RWPE1 (cell line): Measurements from ENCODE around the gene GRM8.

Source experiments
- CTCF ChIA-PET: fragments of 350-600 bp; sonication (Branson Sonifier 250); formaldehyde crosslinking; extraction: SDS; loops from one replicate; lab custom pipeline; 2021; lab: Yijun Ruan, JAX
- POLR2A ChIA-PET: fragments of 400-600 bp; formaldehyde crosslinking; extraction: SDS; loops from one replicate; lab custom pipeline; 2020; ENCODE audit warnings: antibody characterized with exemption; ENCODE audit not compliant: low non-redundant PET; lab: Yijun Ruan, JAX
- DNase-seq: peaks from one replicate; pipeline ENCODE4 v3.0.0; 2012; ENCODE audit warnings: low spot score
- H3K27ac ChIP-seq: fragments of 450-650 bp; 2 replicates; pipeline ENCODE4 v1.5.1; 2017
- CTCF ChIP-seq: fragments of 450-650 bp; conservative IDR thresholded peaks from 2 replicates; pipeline ENCODE4 v1.5.1; 2017; ENCODE audit warnings: low read depth, mild to moderate bottlenecking

GRM8 gene

DNA sequence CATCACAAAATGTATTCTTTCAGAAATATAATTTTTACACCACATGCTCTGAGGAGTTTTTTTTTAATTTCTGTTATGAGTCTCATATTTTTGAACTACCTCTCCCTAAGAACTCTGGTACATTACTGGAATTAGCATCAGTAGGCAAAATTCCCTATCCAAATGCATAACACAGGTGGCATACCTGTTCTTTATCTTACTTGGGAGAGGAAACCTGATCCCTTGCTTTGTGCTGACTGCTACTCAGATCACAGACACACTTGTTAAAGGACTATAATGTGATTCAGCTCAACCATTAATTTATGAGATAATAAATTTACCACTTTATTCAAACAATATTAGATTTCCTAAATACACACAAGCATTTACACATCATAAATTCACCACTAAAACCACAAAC is 617.2 kb downstream of the GRM8 start:
- ChIA-PET POLR2A (no interaction called here), CTCF (interaction anchor here (0.7 kb wide), 2 partner anchors 273 to 879 kb away, joined by 3 read pairs; no protein-coding TSS in a partner anchor)
- TF ChIP-seq CTCF = no peak
- no peak overlapping the region for H3K27ac ChIP-seq
- no peak for DNase-seq

DNA sequence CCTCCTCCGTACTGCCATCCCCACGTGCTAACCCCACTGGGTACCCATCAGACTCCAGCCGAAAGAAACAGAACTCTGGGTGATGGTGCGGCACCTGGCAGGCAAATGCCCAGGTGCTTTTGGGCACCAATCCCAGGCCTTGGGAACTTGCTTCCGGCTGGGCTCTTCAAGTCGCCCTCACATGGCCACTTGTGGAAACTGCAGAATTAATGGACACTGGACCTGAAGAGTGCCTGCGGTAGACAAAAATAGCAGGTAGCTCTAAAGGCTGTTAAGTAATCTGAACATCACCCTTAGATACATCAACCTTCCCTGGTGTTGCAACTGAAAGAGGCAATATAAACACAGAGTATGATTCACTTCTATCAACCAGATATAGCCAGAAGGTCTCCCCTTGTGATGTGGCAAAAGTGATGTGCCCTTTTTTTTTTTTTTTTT is 644.4 kb downstream of the GRM8 start:
- ChIA-PET CTCF (interaction anchor here (0.6 to 0.9 kb wide), 5 partner anchors 18 to 1191 kb away, joined by 3 to 6 read pairs (median 3); no protein-coding TSS in a partner anchor), POLR2A (no interaction called here)
- DNase-seq = peak; percentile 46
- peak; percentile 61 for TF ChIP-seq CTCF
- H3K27ac ChIP-seq = no peak overlapping the region

DNA sequence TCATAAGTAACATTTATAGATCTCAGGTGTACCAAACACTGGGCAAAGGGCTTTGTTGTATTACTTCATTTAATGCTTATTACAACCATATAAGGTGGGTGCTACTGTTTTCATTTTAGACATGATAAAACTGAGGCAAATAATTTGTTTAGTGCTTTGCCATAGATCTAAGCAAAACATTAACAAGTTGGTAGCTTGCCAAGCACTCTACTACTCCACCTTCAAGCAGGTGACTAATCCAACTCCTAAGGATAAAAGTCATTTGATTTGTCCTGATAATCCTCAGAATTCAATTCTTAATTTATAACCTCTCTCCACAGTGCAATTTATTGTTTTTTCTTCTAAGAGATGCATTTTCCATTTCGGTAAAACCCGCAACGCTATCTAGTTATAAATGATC is 646.4 kb downstream of the GRM8 start:
- DNase-seq = no peak
- CTCF ChIA-PET = no interaction called here
- H3K27ac ChIP-seq = no peak overlapping the region
- no peak for TF ChIP-seq CTCF
- POLR2A ChIA-PET = no interaction called here

DNA sequence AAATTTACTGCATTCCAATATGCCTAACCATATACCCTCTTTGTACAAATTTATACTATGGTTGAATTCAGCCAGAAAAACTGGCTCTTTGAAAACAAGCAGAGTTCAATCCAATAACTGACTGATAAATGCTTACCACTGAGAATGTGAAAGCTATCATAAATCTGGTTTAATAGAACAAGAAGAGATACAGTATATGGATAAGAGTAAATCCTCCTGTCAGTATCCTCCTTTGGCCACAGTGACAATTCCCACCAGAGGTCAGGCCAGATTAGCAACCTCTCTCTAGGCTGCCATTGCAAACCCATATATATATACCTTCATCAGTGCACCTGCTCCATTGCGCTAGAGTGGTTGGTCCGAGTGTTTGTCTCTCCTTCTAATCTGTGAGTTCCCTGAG is 647.2 kb downstream of the GRM8 start:
- ChIA-PET POLR2A (no interaction called here), CTCF (no interaction called here)
- no peak for DNase-seq
- no peak overlapping the region for H3K27ac ChIP-seq
- no peak for TF ChIP-seq CTCF

- TF ChIP-seq CTCF = no peak
- H3K27ac ChIP-seq = no peak overlapping the region
- ChIA-PET CTCF (no interaction called here), POLR2A (no interaction called here)
- DNase-seq = no peak
Measured at GRCh38 chr7:126605056-126605455, 647.7 kb downstream of the GRM8 start.

DNA sequence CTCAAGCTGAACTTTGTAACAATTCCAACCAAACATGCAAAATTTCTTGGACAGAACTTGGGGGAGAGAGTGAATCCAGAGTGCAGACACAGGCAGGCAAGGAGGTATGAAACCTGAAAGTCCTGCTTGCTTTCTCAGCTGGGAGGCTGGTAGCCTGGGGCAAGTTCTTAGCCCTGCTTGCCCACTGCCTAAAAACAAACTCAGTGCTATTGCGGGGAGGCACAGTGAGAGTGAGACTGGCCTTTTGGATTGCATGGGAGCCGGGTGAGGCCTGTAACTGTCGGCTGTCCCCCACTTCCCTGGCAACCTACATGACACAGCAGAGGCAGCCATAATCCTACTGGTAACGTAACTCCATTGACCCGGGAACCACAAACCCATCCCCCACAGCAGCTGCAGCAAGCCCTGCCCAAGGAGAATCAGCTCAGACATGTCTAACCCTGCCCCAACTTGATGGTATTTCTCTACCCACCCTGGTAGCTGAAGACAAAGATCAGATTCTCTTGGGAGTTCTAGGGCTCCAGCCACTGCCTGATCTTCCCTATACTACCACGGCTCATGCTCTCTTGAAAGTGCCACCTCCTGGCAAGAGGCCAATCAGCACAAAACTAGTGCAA is 663.6 kb downstream of the GRM8 start:
- POLR2A ChIA-PET = no interaction called here
- peak; percentile 24 for DNase-seq

More for the DNA sequence above, 663.6 kb downstream of the GRM8 start:
- no peak for TF ChIP-seq CTCF
- peak overlapping the region; percentile 66 for H3K27ac ChIP-seq
- CTCF ChIA-PET = no interaction called here
